HUES48 (cell line): ENCODE measurements around the gene DNAJB6.

Experiments
- H3K27ac ChIP-seq: one replicate; pipeline ENCODE4 v1.7.0; 2013; ENCODE audit warnings: low read depth, low read length, inconsistent platforms
- H3K27me3 ChIP-seq: 2 replicates; pipeline ENCODE4 v1.6.1; 2013; ENCODE audit warnings: mild to moderate bottlenecking, low read length; ENCODE audit not compliant: control insufficient read depth, insufficient read depth
- H3K36me3 ChIP-seq: 2 replicates; pipeline ENCODE4 v1.6.1; 2013; ENCODE audit warnings: low read length; ENCODE audit not compliant: control insufficient read depth, insufficient read depth
- H3K4me1 ChIP-seq: 2 replicates; pipeline ENCODE4 v1.6.1; 2013; ENCODE audit warnings: mild to moderate bottlenecking, low read length; ENCODE audit not compliant: control insufficient read depth, insufficient read depth
- H3K4me3 ChIP-seq: 2 replicates; pipeline ENCODE4 v1.5.1; 2013; ENCODE audit warnings: mild to moderate bottlenecking, low read depth, low read length
- H3K9ac ChIP-seq: 2 replicates; pipeline ENCODE4 v1.6.1; 2013; ENCODE audit warnings: mild to moderate bottlenecking, low read depth, low read length, moderate library complexity
- H3K9me3 ChIP-seq: 2 replicates; pipeline ENCODE4 v1.6.1; 2013; ENCODE audit warnings: low read length; ENCODE audit not compliant: control insufficient read depth, insufficient read depth

DNAJB6 gene

DNA sequence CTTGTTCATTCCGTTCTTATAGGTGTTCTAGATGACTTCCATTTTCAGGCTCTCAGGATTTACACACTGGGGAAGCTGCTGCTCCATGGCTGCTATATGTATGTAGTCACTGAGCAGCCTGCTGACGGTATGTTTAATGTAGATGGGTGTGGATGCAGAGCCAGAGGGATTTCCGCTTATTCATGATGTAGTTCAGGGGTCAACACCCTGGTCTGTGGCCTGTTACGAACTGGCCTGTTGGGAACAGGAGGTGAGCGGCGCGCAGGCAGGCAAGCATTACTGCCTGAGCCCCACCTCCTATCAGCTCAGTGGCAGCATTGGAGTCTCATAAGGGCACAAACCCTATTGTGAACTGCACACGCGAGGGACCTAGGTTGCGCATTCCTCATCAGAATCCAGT, 33.9 kb downstream of the DNAJB6 start:
- H3K27me3 ChIP-seq, result no peaks in the 10 kb centered on the region
- H3K36me3 ChIP-seq, result peaks cover 99% of the 10 kb centered on the region
- H3K4me3 ChIP-seq, result no peak overlapping the region
- H3K9ac ChIP-seq, result no peak overlapping the region
- H3K4me1 ChIP-seq, result 0 out of 2 replicates have a peak, but pooled peaks cover 4% of the 10 kb centered on the region
- no peaks in the 10 kb centered on the region for H3K9me3 ChIP-seq
- no peak overlapping the region for H3K27ac ChIP-seq

GRCh38 chr7:157371296-157371695, 34.5 kb downstream of the DNAJB6 start:
- H3K4me1 ChIP-seq, result 0 out of 2 replicates have a peak, but pooled peaks cover 4% of the 10 kb centered on the region
- no peaks in the 10 kb centered on the region for H3K9me3 ChIP-seq
- H3K36me3 ChIP-seq, result peaks cover 99% of the 10 kb centered on the region
- H3K27me3 ChIP-seq, result no peaks in the 10 kb centered on the region
- H3K27ac ChIP-seq, result no peak overlapping the region
- H3K9ac ChIP-seq, result no peak overlapping the region
- H3K4me3 ChIP-seq, result no peak overlapping the region

DNA sequence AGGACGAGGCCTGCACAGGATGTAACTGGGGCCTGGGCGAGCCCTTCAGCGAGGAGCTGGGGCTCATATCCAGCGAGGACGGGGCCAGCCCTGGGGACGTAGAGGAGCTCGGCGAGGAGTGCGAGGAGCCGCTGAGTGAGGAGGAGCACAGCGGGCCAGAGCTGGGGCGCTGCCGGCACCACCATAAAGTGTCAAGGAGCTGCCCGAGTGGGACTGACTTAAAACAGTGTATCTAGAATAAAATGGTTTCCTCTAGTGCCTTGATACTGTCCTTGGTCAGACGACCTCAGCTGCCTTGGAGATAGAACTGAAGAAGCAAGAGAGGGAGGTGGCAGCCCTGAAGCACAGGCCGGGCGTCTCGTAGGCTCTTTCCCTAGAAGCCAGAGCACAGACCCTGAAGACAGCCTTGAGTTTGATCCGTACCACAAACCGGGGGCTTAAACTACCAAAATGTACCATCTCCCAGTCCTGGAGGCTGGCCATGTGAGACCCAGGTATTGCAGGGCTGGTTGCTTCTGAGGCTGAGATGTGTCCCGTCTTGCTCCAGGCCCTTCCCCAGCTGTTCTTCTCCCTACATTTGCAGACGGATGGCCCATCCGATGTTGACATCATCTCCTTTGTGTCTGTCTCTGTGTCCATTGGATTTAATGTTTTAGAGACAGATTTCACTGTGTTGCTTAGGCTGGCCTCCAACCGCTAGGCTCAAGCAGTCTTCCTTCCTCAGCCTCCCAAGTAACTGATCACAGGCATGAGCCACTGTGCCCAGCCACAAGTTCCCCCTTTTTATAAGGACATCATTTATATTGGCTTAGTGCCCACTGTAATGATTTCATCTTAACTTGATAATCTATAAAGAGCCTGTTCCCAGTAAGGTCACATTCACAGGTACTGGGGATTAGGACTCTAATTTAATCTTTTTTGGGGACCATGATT, 35.8 kb downstream of the DNAJB6 start:
- no peaks in the 10 kb centered on the region for H3K9me3 ChIP-seq
- peaks cover 98% of the 10 kb centered on the region for H3K36me3 ChIP-seq
- H3K4me3 ChIP-seq, result no peak overlapping the region
- H3K9ac ChIP-seq, result no peak overlapping the region
- H3K27ac ChIP-seq, result no peak overlapping the region
- H3K27me3 ChIP-seq, result no peaks in the 10 kb centered on the region
- 0 out of 2 replicates have a peak, but pooled peaks cover 4% of the 10 kb centered on the region for H3K4me1 ChIP-seq

- no peaks in the 10 kb centered on the region for H3K27me3 ChIP-seq
- H3K4me3 ChIP-seq, result no peak overlapping the region
- no peaks in the 10 kb centered on the region for H3K9me3 ChIP-seq
- H3K36me3 ChIP-seq, result peaks cover 97% of the 10 kb centered on the region
- 0 out of 2 replicates have a peak, but pooled peaks cover 4% of the 10 kb centered on the region for H3K4me1 ChIP-seq
- H3K9ac ChIP-seq, result no peak overlapping the region
- no peak overlapping the region for H3K27ac ChIP-seq
Observed at GRCh38 chr7:157373493-157373892, 36.7 kb downstream of the DNAJB6 start.

DNA sequence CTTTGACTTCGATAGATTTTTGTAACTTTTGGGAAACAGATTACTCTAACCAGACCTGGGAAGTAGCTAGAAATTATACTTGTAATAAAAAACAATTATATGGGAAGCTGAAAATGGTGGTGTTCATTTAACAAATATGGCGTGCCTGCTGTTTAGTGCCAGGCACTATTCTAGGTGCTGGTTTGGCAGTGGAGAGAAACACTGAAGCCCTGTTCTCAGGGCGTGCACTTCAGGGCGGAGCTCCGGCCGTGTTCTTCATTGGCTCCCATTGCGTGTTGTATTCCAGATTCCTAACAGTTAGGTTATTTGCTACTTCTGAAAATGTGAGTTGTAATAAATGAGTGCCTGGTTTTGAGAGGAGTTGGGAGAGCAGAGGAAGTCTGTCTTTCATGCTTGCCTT, 38.6 kb downstream of the DNAJB6 start:
- Histone ChIP-seq H3K36me3 (peaks cover 92% of the 10 kb centered on the region), H3K4me1 (0 out of 2 replicates have a peak, but pooled peaks cover 4% of the 10 kb centered on the region), H3K27ac (no peak overlapping the region), H3K9ac (no peak overlapping the region), H3K27me3 (no peaks in the 10 kb centered on the region), H3K9me3 (no peaks in the 10 kb centered on the region), H3K4me3 (no peak overlapping the region)

DNA sequence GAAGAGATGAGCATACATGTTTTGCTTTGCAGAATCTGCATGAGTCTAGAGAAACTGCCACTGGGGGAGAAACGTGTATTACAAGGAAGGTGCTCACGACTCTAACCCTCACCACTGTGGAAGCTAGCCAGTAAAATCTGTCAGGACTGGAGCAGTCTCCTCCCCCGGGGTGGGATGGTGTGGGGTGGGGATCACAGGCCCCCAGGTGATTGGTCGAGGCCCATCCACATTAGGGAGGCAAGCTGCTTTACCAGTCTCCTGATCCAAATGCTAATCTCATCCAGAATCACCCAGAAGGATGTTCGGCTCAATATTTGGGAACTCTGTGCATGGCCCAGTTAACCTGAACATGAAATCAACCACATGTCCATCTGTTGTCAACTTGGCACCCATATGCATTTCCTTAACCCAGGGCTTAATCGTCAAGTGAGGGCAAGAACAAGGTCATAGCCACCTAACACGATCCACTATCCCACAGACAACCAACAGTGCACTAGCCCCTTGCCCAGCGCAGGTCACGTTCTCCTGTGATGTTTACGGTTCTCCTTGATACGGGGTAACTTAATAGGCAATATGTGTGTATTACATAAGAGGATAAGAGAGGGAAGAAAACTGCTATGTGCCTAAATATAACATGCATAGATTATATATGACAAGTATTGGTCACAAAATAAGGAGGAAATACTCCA, 40.8 kb downstream of the DNAJB6 start:
- Histone ChIP-seq H3K9me3 (no peaks in the 10 kb centered on the region), H3K4me3 (no peak overlapping the region), H3K27me3 (no peaks in the 10 kb centered on the region), H3K9ac (no peak overlapping the region), H3K36me3 (peaks cover 92% of the 10 kb centered on the region), H3K27ac (peak overlapping the region; percentile 26), H3K4me1 (0 out of 2 replicates have a peak, but pooled peaks cover 4% of the 10 kb centered on the region)

DNA sequence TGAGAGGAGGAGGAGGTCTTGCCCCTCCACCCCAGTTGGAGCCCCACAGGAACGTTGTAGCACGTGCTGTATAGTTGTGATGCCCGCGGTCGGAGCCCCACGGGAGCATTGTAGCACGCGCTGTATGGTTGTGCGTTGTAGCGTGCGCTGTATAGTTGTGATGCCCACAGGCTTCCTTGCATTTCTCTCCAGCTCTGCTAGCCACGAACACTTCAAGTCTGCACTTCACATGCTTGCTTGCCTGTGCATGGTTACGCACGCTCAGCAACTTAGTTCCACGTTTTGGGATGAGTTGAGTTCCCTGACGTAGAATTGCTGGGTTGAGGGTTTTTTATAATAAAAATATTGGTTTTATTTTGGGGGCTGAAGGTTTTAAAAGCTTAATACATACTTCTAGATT, 41.6 kb downstream of the DNAJB6 start:
- peaks cover 92% of the 10 kb centered on the region for H3K36me3 ChIP-seq
- no peak overlapping the region for H3K27ac ChIP-seq
- H3K4me1 ChIP-seq, result 0 out of 2 replicates have a peak, but pooled peaks cover 4% of the 10 kb centered on the region
- H3K27me3 ChIP-seq, result no peaks in the 10 kb centered on the region
- no peak overlapping the region for H3K4me3 ChIP-seq
- no peak overlapping the region for H3K9ac ChIP-seq
- no peaks in the 10 kb centered on the region for H3K9me3 ChIP-seq

DNA sequence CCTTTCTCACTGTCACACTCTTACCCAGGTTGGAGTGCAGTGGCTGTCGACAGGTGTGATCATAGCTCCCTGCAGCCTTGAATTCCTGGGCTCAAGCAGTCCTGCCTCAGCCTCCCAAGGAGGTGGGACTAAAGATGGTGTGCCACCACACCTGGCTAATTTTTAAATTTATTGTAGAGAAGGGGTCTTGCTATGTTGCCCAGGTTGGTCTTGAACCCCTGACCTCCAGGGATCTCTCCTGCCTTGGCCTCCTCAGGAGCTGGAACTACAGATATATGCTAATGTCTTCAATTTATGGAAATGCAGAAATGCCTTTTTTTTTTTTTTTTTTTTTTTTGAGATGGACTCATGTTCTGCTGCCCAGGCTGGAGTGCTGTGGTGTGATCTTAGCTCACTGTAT, 42.7 kb downstream of the DNAJB6 start:
- no peak overlapping the region for H3K4me3 ChIP-seq
- H3K27ac ChIP-seq, result no peak overlapping the region
- H3K9ac ChIP-seq, result no peak overlapping the region
- no peaks in the 10 kb centered on the region for H3K9me3 ChIP-seq
- peaks cover 94% of the 10 kb centered on the region for H3K36me3 ChIP-seq
- 0 out of 2 replicates have a peak, but pooled peaks cover 4% of the 10 kb centered on the region for H3K4me1 ChIP-seq
- no peaks in the 10 kb centered on the region for H3K27me3 ChIP-seq

GRCh38 chr7:157380416-157380815, 43.6 kb downstream of the DNAJB6 start:
- Histone ChIP-seq H3K4me3 (no peak overlapping the region), H3K4me1 (no peaks in the 10 kb centered on the region), H3K27ac (no peak overlapping the region), H3K9ac (no peak overlapping the region), H3K27me3 (no peaks in the 10 kb centered on the region), H3K9me3 (no peaks in the 10 kb centered on the region), H3K36me3 (peaks cover 94% of the 10 kb centered on the region)

- H3K36me3 ChIP-seq, result peaks cover 86% of the 10 kb centered on the region
- no peaks in the 10 kb centered on the region for H3K9me3 ChIP-seq
- peaks cover 6% of the 10 kb centered on the region; the same call in 1 of the 2 replicates for H3K4me1 ChIP-seq
- H3K27ac ChIP-seq, result no peak overlapping the region
- H3K9ac ChIP-seq, result no peak overlapping the region
- H3K27me3 ChIP-seq, result no peaks in the 10 kb centered on the region
- no peak overlapping the region for H3K4me3 ChIP-seq
Observed at GRCh38 chr7:157383868-157384267, 47.1 kb downstream of the DNAJB6 start.

GRCh38 chr7:157384301-157384700, 47.5 kb downstream of the DNAJB6 start:
- Histone ChIP-seq H3K4me1 (peaks cover 8% of the 10 kb centered on the region; the same call in 1 of the 2 replicates), H3K4me3 (no peak overlapping the region), H3K27me3 (no peaks in the 10 kb centered on the region), H3K9ac (no peak overlapping the region), H3K27ac (no peak overlapping the region), H3K9me3 (no peaks in the 10 kb centered on the region), H3K36me3 (peaks cover 86% of the 10 kb centered on the region)
